ENCODE measurements around the gene ATAD3B.

The ATAD3B gene

DNA sequence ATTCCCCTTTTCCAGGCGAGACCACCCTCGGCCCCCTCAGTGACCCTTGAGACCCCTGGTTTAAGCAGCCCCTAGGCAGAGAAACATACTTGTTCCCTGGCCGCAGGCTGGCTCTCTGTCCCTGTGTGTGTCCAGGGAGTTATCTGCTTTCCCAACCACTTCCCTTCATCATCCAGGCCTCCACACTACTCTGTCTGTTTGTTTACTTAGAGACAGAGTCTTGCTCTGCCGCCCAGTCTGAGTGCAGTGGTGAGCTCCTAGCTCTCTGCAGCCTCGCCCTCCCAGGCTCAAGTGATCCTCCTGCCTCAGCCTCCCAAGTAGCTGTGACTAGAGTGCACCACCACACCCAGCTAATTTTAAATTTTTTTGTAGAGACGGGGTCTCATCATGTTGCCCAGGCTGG lies 41.9 kb upstream of the ATAD3B start:
- Histone ChIP-seq H4K8ac (ENCODE audit: low read length) (peak overlapping the region; percentile 15), H2AK5ac (ENCODE audit: low read length, severe bottlenecking) (no peak overlapping the region), H3K9me3 (ENCODE audit: control insufficient read depth, low read length) (no peaks in the 10 kb centered on the region), H3K27me3 (ENCODE audit: control insufficient read depth in 1 of 2, insufficient read depth in 1 of 2, low read length in 2 of 2) (peaks cover 0 to 5% of the 10 kb centered on the region in 2 experiments), H3K27ac (ENCODE audit: low read length, poor library complexity, severe bottlenecking) (no peak overlapping the region), H3K23ac (ENCODE audit: low read length in 2 of 2) (no peak overlapping the region), H3K9ac (ENCODE audit: low read length) (no peak overlapping the region), H3K36me3 (ENCODE audit: control insufficient read depth in 1 of 2, insufficient read depth in 2 of 2, low read depth in 1 of 2, low read length in 2 of 2) (no peaks in the 10 kb centered on the region), H3K79me1 (replicated peaks; ENCODE audit: low read length, poor library complexity, severe bottlenecking) (no peaks in the 10 kb centered on the region), H3K4me1 (ENCODE audit: control insufficient read depth, insufficient read depth, low read depth, low read length) (peaks cover 52% of the 10 kb centered on the region), H2BK120ac (ENCODE audit: low read depth, low read length) (no peak overlapping the region), H3K14ac (ENCODE audit: low read length in 2 of 2) (no peak overlapping the region), H3K4me2 (ENCODE audit: low read length, poor library complexity, severe bottlenecking) (no peak overlapping the region), H3K4ac (ENCODE audit: low read depth in 1 of 2, low read length in 2 of 2) (no peak overlapping the region), H3K18ac (ENCODE audit: low read depth in 1 of 2, low read length in 2 of 2) (no peak overlapping the region), H2AFZ (ENCODE audit: low read depth, low read length) (no peak overlapping the region), H4K91ac (ENCODE audit: low read length) (no peak overlapping the region), H2BK15ac (ENCODE audit: low read depth, poor library complexity, severe bottlenecking) (no peak overlapping the region), H2BK5ac (ENCODE audit: low read depth, low read length, poor library complexity, severe bottlenecking) (no peak overlapping the region), H3K4me3 (ENCODE audit: insufficient read depth in 1 of 2, low read depth in 1 of 2, low read length in 2 of 2) (no peak overlapping the region), H2BK12ac (ENCODE audit: low read length in 2 of 2) (no peak overlapping the region)
- peak; percentile 73 for DNase-seq
- WGBS: 60% methylated on average over 6 of the region's 6 CpGs

DNA sequence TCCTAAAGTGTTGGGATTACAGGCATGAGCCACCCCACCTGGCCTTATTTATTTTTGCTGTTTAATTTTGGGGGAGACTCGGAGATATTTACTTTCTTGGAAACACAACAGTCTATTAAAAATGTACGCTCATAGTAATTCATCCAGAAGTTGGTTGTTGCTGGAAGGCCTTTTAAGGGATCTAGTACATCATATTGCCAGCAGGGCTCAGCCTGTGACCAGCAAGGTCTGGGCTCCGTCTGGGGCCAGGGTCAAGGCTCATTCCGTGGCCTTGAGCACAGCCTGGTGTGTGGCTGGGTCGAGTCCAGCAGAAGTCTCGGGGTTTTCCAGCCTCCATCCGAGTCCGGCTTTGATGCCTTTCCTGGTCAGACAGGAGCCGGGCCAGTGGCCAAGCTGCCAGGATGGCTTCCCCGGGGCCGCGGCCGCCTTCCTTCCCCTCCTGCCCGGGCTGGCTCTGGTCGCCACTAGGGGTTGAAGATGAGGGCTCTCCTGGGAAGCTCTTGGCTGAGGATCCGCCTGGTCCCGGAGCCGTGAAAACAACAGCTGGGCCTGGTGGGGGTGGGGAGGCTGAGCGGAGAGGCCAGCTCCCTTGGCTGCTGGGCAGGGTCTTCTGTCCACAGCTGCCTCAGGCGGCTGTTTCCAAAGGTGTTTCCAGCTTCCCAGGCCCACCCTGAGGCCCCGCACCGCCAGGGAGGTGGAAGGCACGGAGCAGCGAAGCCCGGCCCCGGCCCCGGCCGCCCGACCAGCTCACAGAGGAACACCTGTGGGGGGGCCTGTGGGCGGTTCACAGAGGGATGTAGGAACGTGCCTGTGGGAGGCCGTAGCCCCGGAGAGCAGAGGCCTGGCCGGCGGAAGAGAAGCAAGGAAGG lies 41.2 kb upstream of the ATAD3B start:
- peak; percentile 69 for DNase-seq
- peak overlapping the region; percentile 36 for H3K4me2 ChIP-seq (ENCODE audit: low read length, poor library complexity, severe bottlenecking)
- WGBS: 38% methylated on average over 30 of the region's 35 CpGs
- peaks cover 0 to 10% of the 10 kb centered on the region in 2 experiments for H3K27me3 ChIP-seq (ENCODE audit: control insufficient read depth in 1 of 2, insufficient read depth in 1 of 2, low read length in 2 of 2)
- H3K4ac ChIP-seq (ENCODE audit: low read depth in 1 of 2, low read length in 2 of 2): peak overlapping the region; percentile 51 to 92
- no peak overlapping the region for H3K14ac ChIP-seq (ENCODE audit: low read length in 2 of 2)
- peak overlapping the region; percentile 87 for H4K91ac ChIP-seq (ENCODE audit: low read length)
- H3K9ac ChIP-seq (ENCODE audit: low read length): peak overlapping the region; percentile 61
- H2BK120ac ChIP-seq (ENCODE audit: low read depth, low read length): peak overlapping the region; percentile 87
- H3K79me1 ChIP-seq (replicated peaks; ENCODE audit: low read length, poor library complexity, severe bottlenecking): no peaks in the 10 kb centered on the region
- H3K4me1 ChIP-seq (ENCODE audit: control insufficient read depth, insufficient read depth, low read depth, low read length): peaks cover 59% of the 10 kb centered on the region
- H3K27ac ChIP-seq (ENCODE audit: low read length, poor library complexity, severe bottlenecking): peak overlapping the region; percentile 43
- H2BK15ac ChIP-seq (ENCODE audit: low read depth, poor library complexity, severe bottlenecking): no peak overlapping the region
- peak overlapping the region in 1 of 2 experiments; percentile 4 for H3K4me3 ChIP-seq (ENCODE audit: insufficient read depth in 1 of 2, low read depth in 1 of 2, low read length in 2 of 2)
- H2AFZ ChIP-seq (ENCODE audit: low read depth, low read length): no peak overlapping the region
- no peaks in the 10 kb centered on the region for H3K9me3 ChIP-seq (ENCODE audit: control insufficient read depth, low read length)
- H4K8ac ChIP-seq (ENCODE audit: low read length): peak overlapping the region; percentile 89
- H3K18ac ChIP-seq (ENCODE audit: low read depth in 1 of 2, low read length in 2 of 2): peak overlapping the region; percentile 44 to 80
- peak overlapping the region; percentile 86 for H2AK5ac ChIP-seq (ENCODE audit: low read length, severe bottlenecking)
- peak overlapping the region; percentile 38 to 69 for H2BK12ac ChIP-seq (ENCODE audit: low read length in 2 of 2)
- no peak overlapping the region for H3K23ac ChIP-seq (ENCODE audit: low read length in 2 of 2)
- peak overlapping the region; percentile 53 for H2BK5ac ChIP-seq (ENCODE audit: low read depth, low read length, poor library complexity, severe bottlenecking)
- peaks cover 0 to 2% of the 10 kb centered on the region in 2 experiments for H3K36me3 ChIP-seq (ENCODE audit: control insufficient read depth in 1 of 2, insufficient read depth in 2 of 2, low read depth in 1 of 2, low read length in 2 of 2)

DNA sequence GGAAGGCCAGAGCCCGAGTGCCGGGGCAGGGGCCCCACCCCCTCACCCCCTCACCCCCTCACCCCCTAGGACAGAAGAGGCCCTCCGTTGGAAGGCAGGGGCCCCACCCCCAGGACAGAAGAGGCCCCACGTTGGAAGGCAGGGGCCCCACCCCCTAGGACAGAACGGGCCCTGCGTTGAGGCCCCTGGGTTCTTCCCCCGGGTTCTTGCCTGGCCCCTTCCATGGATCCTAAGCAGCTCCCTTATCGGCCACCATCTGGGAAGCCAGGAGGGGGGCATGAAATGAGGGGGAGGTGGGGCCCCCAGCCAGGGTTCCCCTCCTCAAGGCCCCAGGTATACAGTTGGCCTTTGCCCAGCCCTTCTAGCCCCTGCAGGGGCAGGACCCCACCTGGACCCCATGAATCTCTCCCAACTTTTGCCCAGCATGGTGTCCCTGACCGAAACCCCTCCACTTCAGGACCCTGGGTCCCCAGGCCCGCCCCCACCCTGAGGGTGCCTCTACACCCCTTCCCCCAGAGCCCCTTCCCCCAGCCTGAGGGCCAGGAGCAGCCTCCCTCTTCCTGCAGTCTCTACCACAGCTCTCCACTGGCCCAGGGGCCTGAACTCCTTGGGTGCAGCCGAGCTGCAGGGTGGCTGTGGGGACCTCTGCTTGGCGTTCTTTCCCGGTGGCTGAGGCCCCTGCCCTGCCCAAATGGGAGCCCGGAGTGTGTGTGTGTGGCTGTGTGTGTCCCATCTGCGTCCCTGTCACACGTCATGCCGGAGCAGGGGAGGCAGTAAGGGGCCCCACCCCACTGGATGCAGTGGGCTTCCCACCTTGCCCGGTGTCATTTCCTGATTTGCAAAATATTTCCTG lies 40.3 kb upstream of the ATAD3B start:
- H3K9ac ChIP-seq (ENCODE audit: low read length): no peak overlapping the region
- no peak overlapping the region for H2BK5ac ChIP-seq (ENCODE audit: low read depth, low read length, poor library complexity, severe bottlenecking)
- peak overlapping the region; percentile 94 for H2AK5ac ChIP-seq (ENCODE audit: low read length, severe bottlenecking)
- H3K27me3 ChIP-seq (ENCODE audit: control insufficient read depth in 1 of 2, insufficient read depth in 1 of 2, low read length in 2 of 2): peaks cover 0 to 10% of the 10 kb centered on the region in 2 experiments
- no peak overlapping the region for H3K4me3 ChIP-seq (ENCODE audit: insufficient read depth in 1 of 2, low read depth in 1 of 2, low read length in 2 of 2)
- no peak for DNase-seq
- no peak overlapping the region for H3K4me2 ChIP-seq (ENCODE audit: low read length, poor library complexity, severe bottlenecking)
- peak overlapping the region; percentile 83 for H2BK120ac ChIP-seq (ENCODE audit: low read depth, low read length)
- peaks cover 62% of the 10 kb centered on the region for H3K4me1 ChIP-seq (ENCODE audit: control insufficient read depth, insufficient read depth, low read depth, low read length)
- peak overlapping the region; percentile 96 for H4K8ac ChIP-seq (ENCODE audit: low read length)
- peak overlapping the region in 1 of 2 experiments; percentile 61 for H3K14ac ChIP-seq (ENCODE audit: low read length in 2 of 2)
- H3K4ac ChIP-seq (ENCODE audit: low read depth in 1 of 2, low read length in 2 of 2): peak overlapping the region; percentile 90
- H3K27ac ChIP-seq (ENCODE audit: low read length, poor library complexity, severe bottlenecking): peak overlapping the region; percentile 60
- peak overlapping the region; percentile 79 to 92 for H3K18ac ChIP-seq (ENCODE audit: low read depth in 1 of 2, low read length in 2 of 2)
- peak overlapping the region; percentile 80 for H2BK15ac ChIP-seq (ENCODE audit: low read depth, poor library complexity, severe bottlenecking)
- peaks cover 0 to 3% of the 10 kb centered on the region in 2 experiments for H3K36me3 ChIP-seq (ENCODE audit: control insufficient read depth in 1 of 2, insufficient read depth in 2 of 2, low read depth in 1 of 2, low read length in 2 of 2)
- peak overlapping the region; percentile 96 for H4K91ac ChIP-seq (ENCODE audit: low read length)
- no peaks in the 10 kb centered on the region for H3K9me3 ChIP-seq (ENCODE audit: control insufficient read depth, low read length)
- peaks cover 4% of the 10 kb centered on the region for H3K79me1 ChIP-seq (replicated peaks; ENCODE audit: low read length, poor library complexity, severe bottlenecking)
- 58% methylated on average over 15 of the region's 18 CpGs for WGBS
- H2AFZ ChIP-seq (ENCODE audit: low read depth, low read length): peak overlapping the region; percentile 29
- peak overlapping the region in 1 of 2 experiments; percentile 14 for H3K23ac ChIP-seq (ENCODE audit: low read length in 2 of 2)
- peak overlapping the region; percentile 85 to 93 for H2BK12ac ChIP-seq (ENCODE audit: low read length in 2 of 2)
